ENCODE results near the gene STUB1.

DNA sequence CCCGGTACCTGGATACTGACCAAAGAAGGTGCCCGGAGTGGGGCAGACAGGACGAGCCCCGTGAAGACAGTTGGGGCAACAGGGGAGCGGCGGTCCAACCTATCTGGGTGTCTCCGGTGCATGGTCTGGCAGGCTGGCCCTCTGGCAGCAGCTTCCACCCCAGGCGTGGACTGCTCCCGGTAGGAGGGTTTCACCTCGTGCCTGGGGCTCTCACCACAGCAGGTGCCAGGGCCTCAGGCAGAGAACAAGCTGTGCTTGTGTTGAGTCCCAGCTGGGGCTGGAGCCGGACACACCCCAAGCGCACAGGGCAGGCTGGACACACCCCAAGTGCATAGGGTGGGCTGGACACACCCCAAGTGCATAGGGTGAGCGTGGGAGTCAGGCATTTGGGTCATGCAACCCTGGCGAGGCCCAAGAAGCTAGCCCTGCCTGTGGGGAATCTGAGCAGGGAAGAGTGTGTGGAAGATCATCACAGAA lies 26.9 kb downstream of the STUB1 start:
- no peak for TF ChIP-seq POLR2A (IDR thresholded peaks at IDR 0.05)
- TF ChIP-seq, protein P1, sequence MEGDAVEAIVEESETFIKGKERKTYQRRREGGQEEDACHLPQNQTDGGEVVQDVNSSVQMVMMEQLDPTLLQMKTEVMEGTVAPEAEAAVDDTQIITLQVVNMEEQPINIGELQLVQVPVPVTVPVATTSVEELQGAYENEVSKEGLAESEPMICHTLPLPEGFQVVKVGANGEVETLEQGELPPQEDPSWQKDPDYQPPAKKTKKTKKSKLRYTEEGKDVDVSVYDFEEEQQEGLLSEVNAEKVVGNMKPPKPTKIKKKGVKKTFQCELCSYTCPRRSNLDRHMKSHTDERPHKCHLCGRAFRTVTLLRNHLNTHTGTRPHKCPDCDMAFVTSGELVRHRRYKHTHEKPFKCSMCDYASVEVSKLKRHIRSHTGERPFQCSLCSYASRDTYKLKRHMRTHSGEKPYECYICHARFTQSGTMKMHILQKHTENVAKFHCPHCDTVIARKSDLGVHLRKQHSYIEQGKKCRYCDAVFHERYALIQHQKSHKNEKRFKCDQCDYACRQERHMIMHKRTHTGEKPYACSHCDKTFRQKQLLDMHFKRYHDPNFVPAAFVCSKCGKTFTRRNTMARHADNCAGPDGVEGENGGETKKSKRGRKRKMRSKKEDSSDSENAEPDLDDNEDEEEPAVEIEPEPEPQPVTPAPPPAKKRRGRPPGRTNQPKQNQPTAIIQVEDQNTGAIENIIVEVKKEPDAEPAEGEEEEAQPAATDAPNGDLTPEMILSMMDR (IDR thresholded peaks at IDR 0.05): no peak
